GM19324 (cell line): ENCODE measurements around the gene VMP1.
"Not testable (repeated sequence)": the region's sequence is repeated elsewhere in the genome, so short reads cannot be mapped to it uniquely, and the experiment has no call there.

Source experiments
- ATAC-seq: cut with Tn5 transposase; IDR thresholded peaks from one replicate; pipeline ENCODE4 v1.9.1; 2021; ENCODE audit warnings: mild to moderate bottlenecking, moderate library complexity; ENCODE audit not compliant: unreplicated experiment, low FRiP score

The VMP1 gene

DNA sequence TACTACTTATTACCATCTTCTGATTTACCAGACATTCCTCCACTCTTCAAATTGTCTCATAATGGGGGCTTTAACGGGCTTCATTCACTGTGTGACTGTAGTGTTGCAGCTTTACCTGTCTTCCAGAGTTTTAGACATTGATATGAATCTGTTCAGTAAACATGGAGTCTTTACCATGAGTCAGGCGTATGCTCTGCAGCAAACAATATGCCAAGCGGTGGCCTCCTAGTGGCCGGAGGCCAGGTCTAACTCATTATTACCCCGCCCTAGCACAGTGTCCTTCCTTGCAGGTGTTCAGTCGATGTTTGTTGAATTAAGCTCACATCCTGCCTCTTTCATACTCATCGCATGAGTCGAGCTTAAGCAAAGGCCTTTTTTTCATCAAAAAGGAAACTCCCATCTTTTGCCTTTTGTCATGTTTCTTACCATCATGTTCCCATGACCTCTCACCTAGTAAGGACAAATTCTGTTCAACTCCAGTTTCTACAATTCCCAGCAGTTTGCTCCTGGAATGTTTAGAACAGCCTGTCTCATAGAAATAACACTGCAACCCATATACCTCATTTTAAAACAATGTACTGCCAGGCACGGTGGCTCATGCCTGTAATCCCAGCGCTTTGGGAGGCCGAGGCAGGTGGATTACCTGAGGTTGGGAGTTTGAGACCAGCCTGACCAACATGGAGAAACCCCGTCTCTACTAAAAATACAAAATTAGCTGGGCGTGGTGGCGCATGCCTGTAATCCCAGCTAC lies 145.9 kb downstream of the VMP1 start:
- ATAC-seq, result no peak

GRCh38 chr17:59853919-59854729 lies 146.7 kb downstream of the VMP1 start:
- ATAC-seq, result not testable (repeated sequence)

- no peak for ATAC-seq
Observed at GRCh38 chr17:59856859-59857794, 149.7 kb downstream of the VMP1 start.

- no peak for ATAC-seq
Observed at GRCh38 chr17:59858167-59858816, 150.8 kb downstream of the VMP1 start.

DNA sequence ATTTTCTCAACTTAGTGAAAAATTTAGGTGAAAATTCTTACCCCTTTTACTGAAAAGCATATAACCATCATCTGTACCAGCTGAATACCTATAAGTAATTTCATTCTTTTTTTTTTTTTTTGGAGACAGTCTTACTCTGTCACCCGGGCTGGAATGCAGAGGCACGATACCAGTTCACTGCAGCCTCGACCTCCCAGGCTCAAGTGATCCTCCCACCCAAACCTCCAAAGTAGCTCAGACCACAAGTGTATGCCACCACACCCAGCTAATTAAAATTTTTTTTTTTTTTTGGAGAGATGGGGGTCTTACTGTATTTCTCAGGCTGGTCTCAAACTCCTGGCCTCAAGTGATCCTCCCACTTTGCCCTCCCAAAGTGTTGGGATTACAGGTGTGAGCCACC lies 151.5 kb downstream of the VMP1 start:
- no peak for ATAC-seq

GRCh38 chr17:59859444-59860025 lies 152.1 kb downstream of the VMP1 start:
- ATAC-seq, result no peak

DNA sequence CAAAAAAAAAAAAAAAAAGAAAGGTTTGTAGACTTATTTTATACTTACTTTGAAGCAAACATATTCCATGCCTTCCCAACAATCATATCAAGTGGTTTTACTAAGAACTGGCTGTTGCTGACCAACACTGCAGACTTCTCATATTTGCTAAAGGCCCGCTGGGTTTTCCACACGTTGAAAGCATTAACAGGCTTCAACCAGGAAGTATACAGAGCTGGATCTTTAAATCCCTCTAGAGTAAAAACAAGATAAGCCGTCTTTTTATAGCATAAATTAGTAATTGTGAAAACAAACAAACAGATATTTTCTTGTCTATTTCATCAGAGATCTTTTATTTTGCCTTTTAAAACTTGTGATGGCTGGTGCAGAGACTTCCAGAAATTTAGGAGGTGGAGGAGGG lies 156.2 kb downstream of the VMP1 start:
- ATAC-seq, result no peak

DNA sequence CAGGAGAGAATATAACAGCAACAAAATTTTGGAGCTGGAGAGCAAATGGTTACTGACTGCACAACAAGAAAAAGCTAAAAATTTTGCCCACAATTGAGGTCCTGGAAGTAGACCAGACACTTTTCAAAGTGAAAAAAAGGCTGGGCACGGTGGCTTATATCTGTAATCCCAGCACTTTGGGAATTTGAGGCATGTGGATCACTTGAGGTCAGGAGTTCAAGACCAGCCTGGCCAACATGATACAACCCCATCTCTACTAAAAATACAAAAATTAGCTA lies 162.4 kb downstream of the VMP1 start:
- ATAC-seq, result no peak

- ATAC-seq, result no peak
Observed at GRCh38 chr17:59870482-59870881, 163.0 kb downstream of the VMP1 start.

DNA sequence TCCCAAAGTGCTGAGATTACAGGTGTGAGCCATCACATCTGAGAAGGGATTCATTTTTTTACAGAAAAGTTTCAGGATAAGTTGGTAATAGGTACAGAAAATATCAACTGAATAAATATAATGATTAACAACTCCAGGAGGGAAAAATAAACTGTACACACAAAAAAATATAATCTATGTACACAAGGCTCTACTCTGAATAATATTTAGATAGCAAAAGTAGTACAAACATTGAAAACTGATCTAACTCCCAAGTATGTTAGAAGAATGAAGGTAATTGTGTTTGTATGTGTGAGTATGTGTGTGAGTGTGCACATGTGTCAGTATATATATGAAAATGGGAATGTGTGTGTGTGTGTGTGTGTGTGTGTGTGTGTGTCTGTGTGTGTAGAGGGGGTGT lies 164.9 kb downstream of the VMP1 start:
- ATAC-seq, result no peak

DNA sequence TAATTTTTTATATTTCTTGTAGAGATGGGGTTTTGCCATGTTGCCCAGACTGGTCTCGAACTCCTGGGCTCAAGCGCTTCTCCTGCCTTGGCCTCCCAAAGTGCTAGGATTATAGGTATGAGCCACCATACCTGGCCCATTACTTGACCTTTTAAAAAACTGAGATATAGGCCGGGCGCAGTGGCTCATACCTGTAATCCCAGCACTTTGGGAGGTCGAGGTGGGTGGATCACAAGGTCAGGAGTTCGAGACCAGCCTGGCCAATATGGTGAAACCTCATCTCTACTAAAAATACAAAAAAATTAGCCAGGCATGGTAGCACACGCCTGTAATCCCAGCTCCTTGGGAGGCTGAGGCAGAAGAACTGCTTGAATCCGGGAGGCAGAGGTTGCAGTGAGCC lies 166.0 kb downstream of the VMP1 start:
- ATAC-seq, result not testable (repeated sequence)

DNA sequence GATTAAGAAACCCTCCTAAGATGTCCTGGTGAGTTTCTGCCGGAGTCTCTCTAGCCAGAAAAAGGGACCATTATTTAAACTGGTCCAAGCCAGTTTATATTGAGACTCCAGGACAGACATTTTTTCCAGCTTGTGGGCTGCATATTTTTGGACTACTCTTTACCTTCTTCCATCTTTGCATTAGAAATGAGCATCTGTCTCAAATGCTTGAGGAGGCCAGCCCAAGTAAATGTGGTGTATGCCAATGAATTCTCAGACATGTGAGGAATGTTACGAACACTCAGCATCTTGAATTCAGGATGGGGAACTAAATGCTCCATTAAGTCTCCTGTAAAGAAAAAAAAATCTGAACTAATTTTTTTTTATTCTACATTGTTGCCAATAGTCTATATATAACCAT lies 166.9 kb downstream of the VMP1 start:
- ATAC-seq, result no peak

GRCh38 chr17:59876107-59876506 lies 168.7 kb downstream of the VMP1 start:
- no peak for ATAC-seq

GRCh38 chr17:59877965-59878364 lies 170.5 kb downstream of the VMP1 start:
- no peak for ATAC-seq

GRCh38 chr17:59878624-59879023 lies 171.2 kb downstream of the VMP1 start:
- no peak for ATAC-seq

DNA sequence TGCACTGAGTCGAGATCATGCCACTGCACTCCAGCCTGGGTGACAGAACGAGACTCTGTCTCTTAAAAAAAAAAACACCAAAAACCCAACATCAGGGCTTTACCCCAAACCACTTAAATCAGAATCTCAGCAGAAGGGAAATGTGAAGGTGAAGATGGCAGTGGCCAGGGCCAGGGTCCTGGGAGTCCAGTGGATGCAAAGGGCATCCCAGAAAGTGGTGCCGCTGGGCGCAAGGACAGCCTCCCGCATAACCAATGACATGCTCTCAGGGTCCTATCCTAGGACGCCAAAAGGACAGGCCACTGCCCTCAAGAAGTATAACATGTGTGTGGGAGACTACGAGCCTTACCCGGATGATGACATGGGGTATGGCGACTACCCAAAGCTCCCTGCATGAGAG lies 177.4 kb downstream of the VMP1 start:
- no peak for ATAC-seq

- no peak for ATAC-seq
Observed at GRCh38 chr17:59888145-59888750, 180.8 kb downstream of the VMP1 start.

DNA sequence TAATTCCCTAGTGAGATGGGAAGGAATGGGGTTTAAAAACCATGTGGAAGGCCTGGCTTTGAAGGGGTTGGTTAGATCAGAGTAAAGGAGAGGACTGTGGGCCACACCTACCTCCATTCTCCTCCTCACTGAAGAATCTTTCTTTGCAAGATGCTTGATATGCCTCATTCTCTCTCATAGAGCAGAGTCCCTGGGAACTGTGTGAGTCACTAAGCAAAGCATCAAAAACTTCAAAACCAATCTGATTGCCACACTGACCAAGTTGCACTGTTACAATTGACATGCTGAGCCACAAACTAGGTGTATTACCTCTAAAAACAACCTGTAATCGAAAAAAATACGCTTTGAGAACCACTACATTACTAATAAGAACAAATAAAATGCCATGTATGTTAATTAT lies 183.3 kb downstream of the VMP1 start:
- ATAC-seq, result no peak
